EL (cell line): ENCODE results near the gene PRODH.
"Not testable (repeated sequence)": the region's sequence is repeated elsewhere in the genome, so short reads cannot be mapped to it uniquely, and the experiment has no call there.

Experiments used
- DNase-seq: peaks from one replicate; pipeline ENCODE4 v3.0.0-alpha.2; 2016

Gene PRODH

DNA sequence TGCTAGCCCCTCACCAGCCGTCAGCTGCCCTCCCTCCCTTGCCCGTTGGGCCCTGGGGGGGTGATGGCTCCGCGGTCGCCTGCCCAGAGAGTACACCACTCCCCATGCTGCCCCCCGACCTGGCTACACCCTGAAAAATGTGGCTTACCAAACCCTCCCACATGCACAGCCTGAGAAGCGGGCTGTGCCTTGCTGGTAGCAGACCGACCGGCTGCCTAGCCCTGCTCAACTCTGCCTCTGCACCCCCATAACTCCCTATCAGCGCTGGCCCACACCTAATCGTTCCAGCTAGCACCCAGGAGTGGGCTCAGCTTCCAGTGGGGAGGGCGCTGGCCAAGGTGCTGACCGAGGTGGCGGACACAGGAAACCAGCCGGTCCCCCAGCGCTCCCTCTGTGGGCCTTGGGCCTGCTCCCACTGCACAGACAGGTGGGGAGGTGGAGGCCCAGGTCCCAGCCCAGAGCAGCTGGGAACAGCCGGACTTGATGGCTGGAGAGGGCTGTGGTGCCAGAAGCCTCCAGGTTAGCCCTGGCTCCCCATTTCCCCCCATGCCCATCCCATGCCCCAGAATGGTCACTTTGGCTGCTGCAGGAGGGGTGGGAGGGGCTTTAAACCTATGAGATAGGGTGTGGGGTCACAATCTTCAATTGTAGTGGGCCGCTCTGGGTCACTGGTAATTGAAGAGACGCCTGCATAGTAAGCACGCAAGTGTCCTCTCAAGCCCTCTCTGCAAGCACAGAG lies 32.1 kb upstream of the PRODH start:
- DNase-seq: peak; percentile 20

DNA sequence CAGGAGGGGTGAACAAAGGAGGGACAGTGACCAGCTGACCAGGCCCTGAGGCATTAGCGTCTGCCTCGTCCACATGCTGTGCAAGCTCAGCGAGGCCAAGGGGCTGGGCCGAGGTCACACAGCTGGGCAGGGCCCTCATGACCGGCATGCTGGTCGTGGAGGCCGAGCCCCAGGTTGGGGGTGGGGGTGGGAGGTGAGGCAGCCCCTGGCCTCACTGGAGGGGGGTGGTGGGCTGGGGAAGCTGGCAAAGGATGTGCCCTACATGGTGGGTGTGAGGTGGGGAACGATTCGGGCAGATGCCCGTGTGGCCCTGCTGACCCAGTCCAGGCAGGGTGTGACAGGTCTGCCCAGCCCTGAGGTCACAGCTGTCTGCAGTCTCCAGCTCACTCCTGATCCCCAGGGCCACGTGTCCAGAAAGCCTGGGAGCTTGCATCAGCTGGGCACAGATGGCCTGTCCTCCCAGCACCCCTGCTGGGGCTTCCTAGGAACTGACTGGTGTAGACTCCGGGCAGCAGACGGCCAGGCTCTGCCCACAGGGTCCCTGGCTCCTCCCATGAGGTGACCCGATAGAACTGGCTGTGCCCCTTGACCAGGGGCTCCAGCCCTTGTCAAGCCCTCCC lies 31.4 kb upstream of the PRODH start:
- DNase-seq: peak; percentile 51

DNA sequence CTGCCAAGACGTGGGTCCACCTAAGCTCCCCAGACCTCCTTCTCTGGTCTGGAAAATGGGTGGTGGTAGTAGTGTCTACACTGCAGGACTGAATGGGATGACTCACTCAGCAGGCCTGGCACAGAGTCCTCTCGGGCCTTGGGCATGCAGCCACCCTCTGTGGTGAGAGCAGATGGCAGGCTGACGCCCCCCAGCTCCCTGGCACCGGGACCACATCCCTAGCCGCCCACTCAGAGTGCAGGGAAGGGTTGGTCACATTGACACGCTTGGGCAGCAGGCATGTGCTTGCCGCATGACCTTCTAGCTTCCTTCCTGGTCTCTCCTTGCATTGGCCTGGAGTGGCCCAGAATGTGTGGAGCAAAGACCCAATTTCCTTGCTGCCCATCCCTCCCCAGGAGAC lies 30.7 kb upstream of the PRODH start:
- DNase-seq: no peak

DNA sequence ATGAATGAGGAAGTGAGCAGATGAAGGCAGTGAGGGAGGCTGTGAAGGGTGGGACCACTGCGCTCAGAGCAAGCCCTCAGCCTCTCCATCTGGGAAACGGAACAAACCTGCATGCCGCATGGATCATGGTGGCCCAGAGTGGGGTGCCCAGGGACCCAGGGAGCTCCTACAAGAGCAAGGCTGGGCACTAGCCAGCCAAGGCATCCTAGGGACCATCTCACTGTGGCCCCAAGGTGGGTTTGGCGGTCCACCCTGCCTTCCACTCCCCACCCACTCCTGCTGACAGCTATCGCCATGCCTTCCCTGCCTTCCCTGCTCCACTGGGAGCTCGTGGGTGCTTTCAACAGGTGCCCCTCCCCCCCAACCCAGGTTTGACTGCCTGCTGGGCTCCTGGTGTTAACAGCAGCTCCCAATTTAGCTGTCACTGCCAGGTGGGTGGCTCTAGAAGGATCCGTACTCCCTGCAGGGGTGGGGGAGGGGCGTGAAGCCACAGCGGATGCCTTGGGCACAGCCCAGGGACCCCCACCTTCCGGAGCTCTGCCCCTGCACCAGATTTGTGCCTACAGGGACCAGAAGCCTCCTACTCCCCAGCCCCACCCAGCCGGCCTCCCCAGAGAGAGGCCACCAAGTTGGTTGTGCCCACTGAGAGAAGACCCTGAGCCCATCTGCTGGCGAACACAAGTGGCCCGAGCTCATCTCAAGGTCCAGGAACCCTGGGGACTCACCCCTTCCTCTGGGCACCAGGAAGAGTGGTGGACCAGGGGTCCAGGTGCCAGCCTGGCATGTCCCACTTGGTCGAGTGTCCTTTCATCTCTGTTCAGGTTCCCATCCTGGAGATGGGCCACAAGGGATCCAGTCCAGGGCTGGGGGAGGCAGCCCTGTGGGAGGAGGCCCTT lies 29.7 kb upstream of the PRODH start:
- DNase-seq: no peak

DNA sequence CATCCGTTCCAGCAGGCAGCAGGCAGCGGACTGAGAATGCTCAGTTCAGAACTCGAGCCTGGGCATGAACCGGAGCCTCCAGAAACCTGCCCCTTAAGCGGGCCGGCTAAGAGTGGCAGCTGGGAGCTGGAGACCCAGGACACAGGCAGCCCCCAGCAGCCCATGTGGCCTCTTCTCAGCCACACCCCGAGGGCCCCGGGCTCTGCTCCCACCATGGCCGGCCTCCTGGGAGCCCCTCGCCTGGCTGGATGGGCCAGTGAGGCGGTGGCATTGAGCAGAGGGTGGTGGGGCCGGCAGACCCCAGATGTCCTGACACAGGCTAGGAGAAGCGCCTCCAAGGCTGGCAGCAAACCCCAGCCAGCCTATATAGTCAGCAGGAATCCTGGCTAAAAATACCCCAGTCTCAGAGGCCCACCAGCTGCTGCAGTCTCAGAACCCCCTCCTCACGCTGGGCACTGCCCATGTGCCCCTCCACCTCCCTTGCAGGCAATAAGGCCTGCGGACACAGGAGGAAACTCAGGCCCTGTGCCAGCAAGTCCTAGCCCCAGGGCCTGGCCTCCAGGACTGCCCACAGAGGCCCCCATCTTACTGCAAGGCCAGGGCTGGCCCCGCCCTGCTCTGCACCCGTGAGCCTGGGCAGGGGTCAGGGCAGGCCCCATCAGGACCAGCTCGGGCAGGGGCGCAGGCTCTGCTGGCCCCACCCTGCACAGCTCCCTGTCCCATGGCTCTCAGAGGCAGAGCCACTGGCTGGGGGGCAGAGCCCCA lies 28.6 kb upstream of the PRODH start:
- DNase-seq: not testable (repeated sequence)

DNA sequence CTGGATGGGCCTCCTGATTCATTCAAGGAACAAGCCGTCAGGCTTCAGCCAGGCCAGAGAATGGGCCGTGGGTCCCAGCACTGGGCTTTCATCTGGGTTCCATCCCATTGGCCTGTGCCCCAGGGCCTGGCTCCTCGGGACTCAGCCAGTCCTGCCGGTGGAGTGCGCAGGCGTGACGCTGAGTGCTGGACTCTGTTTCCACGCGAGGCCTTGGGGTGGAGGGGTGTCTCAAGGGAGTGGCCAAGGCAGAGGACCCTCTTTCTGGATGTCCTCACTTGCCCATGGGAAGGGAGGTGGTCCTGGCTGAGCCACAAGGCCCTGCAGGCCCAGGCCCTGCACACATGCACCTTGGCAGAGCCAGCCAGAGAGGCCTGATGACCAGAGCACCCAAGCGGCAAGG lies 28.0 kb upstream of the PRODH start:
- not testable (repeated sequence) for DNase-seq

DNA sequence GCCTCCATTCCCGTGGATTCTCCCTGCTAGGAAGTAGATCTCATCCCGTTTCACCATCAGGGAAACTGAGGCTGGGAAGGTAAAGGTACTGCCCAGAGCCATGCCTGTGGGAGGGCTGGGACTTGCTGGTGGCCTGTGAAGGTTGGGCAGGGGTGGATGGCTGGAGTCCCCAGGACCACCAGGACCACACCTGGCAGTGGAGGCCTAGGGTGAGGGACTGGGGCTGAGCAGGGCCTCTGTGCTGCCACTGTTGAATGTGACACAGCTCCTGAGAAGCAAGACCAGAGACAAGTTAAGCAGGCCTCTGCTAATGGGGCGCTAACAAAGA lies 26.2 kb upstream of the PRODH start:
- DNase-seq: no peak

DNA sequence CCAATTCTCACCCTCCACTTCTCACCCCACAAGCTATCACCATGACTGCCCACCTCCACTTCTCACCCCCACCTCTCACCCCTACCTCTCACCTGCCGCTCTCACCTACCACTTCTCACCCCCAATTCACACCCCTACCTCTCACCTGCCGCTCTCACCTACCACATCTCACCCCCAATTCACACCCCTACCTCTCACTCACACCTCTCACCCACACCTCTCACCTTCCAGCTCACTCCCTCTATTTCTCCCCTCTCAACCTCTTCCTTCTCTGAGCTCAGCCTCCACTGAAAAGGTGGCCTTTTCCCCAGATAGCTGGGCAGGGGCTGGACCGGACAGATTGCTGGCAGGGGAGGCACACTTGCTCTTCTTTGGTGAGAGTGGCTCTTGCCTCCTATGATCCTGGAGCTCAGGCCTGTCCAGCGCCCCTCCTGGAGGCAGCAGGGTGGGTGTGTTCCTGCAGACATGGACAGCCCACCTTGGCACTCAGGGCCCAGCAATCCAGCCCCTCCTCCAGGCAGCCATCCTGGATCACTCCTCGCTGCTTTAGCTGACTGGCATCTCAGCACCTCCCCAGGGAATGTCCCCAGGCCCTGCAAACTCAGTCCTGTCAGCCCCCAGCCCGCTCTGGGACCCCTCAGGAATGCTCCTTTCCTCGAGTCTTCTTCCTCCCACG lies 25.7 kb upstream of the PRODH start:
- DNase-seq: not testable (repeated sequence)

DNA sequence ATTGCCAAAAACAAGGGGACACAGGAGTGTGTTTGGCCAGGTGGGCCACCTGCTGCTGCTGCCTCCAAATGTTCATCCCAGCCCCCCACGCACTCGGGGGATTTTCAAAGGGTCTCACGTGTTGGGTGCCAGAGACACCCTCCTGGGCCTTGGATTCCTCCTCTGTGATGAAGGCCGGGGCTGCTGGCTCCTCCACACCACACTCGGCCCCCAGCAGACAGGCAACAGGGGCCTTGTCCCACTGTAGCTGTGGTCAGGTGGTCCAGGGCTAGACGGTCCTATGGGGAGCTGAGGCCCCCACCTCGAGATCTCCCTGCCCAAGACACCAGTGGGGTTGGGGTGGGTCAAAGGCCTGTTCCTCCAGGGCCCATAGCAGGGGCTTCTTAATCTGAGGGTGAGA lies 25.1 kb upstream of the PRODH start:
- not testable (repeated sequence) for DNase-seq

DNA sequence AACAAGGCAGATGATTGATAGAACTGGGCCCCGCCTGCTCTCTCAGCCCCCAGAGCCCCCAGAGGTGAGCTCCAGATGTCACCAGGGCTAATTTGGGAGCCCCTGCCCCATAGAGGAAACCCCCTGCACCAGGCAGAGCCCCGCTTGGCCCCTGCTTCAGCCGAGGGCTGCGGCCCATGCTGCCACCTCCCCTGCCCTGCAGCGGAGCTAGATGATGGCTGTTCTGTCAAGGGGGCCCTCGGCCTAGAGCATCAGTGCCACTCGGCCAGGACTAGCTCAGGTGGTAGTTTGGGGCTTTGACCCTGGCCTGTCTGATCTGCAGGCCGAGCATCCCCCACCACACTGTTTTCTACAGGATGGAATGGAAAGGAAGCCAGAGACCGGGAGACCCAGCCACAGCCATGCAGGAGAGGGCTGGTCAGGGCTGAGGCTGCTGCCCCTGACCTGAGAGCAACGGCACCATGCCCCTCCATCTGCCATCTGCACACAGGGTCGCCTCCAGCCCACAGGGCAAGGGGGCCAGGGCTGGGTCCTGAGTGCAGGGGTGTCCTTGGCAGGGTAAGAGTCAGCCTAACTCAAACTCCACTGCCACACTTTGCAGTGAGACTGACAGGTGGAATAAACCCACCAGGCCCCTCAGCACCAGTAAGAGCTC lies 24.2 kb upstream of the PRODH start:
- DNase-seq: not testable (repeated sequence)

DNA sequence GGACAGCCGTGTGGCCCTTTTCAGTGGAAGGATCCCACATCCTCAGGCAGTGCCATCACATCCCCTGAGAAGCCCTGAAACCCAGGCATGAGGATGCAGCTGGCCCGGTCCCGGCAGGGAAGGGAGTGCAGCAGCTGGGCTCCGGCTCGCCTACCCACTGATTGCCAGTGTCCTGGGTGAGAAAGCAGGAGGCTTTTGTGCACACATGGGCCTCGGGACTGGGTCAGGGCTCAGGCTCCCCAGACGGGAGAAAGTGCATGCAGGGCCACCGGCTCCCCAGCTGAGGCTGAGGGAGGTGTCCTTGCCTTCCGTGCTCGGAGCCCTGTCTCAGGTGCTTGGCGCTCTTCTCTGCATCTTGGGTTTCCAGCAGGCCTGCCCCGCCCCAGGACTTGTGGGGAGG lies 23.6 kb upstream of the PRODH start:
- not testable (repeated sequence) for DNase-seq

DNA sequence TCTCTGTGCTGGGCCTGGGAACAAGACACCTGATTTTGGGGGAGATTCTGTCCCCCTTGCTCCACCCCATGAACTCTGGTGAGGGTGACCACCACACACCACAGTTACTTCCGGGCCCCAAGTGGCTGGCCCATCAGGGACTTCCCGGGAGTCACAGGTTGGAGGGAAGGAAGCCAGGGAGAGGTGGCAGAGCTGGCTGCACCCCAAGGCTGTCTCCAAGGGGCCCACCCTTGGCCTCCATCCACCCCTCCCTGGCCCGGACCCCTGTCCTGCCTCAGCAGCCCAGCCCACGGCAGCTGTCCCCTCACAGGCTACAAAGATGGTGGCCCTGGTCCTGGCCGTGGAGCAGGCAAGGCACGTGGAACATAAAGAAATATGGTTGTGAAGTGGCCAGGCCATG lies 23.2 kb upstream of the PRODH start:
- not testable (repeated sequence) for DNase-seq

DNA sequence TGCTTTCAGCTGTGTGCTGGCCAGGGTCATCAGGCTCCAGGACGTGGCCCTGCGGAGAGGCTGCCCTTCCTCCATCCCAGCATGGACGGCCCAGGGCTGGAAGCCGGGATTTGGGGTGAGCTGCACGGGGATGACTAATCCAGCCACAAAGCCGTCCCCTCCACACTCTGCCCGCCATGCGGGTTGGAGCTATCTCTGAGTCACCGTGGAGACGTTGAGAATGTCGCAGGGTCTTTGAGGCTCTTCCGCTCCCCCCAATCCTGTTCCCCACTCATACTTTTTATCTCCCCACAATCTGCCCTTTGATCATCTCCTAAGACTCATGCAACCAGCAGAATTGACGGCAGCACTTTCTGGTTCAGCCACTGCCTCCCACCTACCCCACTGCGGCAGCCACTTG lies 22.6 kb upstream of the PRODH start:
- peak; percentile 77 for DNase-seq

DNA sequence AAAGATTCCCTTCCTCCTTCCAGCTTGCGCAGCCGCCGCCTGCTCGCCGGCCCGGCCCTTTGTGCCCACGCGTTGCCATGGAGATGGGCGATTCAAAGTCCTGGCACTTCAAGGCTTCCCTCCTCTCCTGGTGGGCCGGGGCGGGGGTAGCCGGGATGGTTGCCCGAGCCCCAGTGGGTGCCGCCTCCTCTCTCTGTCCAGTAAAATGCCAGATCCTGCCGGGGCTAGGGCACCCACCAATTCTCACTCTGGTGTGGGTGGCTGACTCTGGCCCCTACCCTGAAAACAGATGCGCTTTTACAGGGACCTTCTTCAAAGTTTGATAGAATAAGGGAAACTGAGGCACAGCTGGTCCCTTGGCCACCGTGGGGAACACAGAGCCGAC lies 22.2 kb upstream of the PRODH start:
- not testable (repeated sequence) for DNase-seq

DNA sequence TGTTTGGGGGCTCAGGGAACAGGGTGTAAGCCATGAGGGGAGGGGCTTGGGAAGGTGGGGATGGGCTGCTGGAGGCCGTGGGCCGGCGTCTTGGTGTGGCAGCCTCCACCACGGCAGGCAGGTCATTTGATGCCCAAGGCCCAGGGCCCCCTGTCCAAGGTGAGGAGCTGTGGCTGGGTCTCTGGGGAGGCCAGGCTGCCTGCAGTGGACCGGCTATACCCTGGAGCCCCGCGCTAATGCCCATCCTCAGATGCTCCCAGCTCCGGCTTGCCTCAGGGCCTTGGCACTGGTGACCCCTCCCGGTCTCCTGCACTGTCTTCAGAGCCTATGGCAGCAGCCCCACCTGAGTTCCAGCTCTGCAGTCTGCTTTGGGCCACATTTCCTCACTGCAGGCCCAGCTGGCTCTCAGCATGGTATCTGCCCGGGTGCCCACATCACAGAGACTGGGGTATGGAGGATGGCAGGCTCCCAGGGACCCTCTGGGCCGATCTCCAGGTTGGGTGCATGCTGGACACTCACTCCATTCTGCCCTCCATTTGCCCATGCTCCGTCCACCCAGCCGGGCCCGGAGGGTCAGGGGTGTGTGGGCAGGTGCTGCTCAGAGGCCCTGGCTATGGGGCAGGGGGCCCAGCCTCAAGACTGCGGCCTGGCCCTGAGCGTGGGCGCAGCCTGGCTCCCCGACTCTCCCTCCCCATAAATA lies 21.7 kb upstream of the PRODH start:
- DNase-seq: not testable (repeated sequence)

DNA sequence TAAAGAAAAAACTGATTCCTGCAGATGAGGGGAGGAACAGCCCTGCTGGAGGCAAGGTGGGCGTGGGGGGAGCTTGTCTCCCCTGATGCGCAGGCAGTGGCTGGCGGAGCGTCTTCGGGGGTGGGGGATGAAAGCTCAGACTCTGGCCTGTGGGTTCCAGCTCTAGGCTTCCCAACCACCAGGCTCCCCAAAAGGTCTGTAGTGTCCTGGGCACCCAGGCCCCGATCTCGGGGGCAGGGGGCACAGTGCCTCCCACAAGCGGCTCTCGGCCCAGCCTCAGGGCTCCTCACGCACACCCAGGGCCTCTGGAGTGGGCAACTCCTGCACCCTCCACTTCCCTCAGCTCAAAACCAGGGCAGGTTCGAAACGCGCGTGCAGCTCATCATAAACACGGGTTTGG lies 20.9 kb upstream of the PRODH start:
- not testable (repeated sequence) for DNase-seq

DNA sequence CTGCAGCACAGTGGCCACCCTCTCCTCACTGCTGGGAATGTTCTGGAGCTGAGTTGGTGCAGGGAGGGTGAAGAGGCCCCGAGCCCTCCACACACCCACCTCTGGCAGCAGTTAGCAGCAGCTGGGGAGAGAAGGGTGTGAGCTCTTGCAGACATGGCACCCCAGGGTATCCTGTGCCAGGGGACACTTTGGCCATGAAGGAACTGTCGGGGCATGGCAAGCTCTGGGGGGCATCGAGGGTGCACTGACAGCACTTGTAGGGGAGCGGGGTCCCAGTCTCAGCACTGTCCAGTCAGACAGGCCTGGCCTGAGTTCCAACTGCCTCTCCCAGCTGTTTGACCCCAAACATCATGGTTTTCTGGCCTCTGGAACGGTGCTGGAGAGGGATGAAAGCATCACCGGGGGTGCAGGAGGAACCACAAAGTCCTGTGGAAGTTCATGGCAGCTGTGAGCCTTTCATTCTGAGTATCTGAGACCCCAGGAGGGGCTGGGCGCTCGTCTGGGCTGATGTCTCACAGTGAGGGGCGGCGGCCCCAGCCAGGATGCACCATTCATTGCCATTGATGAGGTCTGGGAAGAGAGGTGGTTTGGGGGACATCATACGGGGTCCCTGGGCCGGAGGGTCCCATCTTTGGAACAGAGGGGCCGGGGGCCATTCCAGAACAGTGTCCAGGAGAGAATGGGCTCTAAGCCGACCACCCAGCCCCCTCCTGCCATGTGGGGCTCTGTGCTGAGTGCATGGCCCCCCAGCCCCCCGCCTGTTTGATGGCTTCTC lies 20.2 kb upstream of the PRODH start:
- not testable (repeated sequence) for DNase-seq

DNA sequence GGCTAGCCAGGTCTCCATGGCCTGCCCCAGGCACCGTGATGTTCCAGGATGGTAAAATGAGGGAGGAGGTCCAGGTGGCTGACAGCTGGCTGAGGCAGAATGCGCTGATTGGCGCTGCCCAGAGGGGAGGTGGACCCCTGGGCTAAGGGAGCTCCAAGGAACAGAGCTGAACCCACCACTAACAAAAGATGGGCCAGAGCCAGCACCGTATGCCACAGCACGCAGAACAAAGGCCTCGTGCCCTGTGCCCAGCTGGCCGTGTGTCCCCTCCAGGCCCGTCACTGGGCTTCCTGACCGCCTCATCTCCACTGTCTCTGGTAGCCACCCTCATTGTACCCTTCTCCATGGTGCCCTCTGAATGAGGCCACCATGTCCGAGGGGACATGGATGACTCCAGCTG lies 19.6 kb upstream of the PRODH start:
- DNase-seq: no peak

DNA sequence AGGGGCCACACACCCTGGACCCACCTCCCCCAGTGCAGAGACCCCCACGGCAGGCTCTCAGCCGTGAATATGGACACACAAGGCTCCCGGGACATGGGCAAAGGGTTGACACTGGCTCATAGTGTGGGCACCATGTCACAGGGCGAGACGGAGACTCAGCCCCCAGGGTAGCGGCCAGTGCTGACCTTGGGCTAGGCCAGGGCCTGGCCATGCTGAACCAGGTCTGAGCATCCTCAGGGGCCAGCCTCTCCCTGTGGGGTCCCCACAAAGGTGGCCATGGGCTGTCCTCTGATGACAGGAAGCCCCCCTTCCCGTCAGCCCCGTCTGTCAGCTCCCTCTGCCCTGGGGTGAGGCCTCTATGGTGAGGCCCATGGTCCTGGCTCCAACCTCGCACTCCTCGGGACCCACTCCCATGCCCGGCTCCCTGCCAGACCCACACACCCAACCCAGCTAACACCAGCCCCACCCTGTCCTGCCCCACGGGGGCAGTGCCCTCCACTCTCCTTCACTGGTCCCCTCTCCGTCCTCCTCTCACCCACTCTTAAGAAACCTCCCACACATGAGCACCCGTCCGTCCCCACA lies 19.0 kb upstream of the PRODH start:
- no peak for DNase-seq
